Activated CD8-positive, alpha-beta T cell treated with anti-CD3 and anti-CD28 coated beads for 36 hours (primary cell): ENCODE results near the gene VMAC. TPM values are rescaled to one million over a fixed set of nuclear protein-coding genes. Genes with fewer than 3 reads are reported as not detected.
A peak's percentile ranks its signal among the peaks of the same experiment; 100 is the strongest.

Experiments used
- ATAC-seq: fragments of 200-7000 bp; cut with Tn5 transposase; one replicate; pipeline ENCODE4 v1.10.0; 2021; ENCODE audit warnings: mild to moderate bottlenecking, moderate library complexity
- CTCF ChIA-PET: fragments of 350-600 bp; sonication (Branson Sonifier 250); formaldehyde crosslinking; loops from one replicate; lab custom pipeline; 2021; ENCODE audit warnings: antibody characterized with exemption; lab: Charles Lee
- POLR2A ChIA-PET: fragments of 350-600 bp; sonication (Branson Sonifier 250); formaldehyde crosslinking; loops from one replicate; lab custom pipeline; 2021; ENCODE audit warnings: antibody characterized with exemption; lab: Charles Lee
- DNase-seq: peaks from one replicate; pipeline ENCODE4 v3.0.0-alpha.2; 2020
- H3K27ac Mint-ChIP-seq: one replicate; pipeline ENCODE4 v1.8.0; 2021; ENCODE audit warnings: mild to moderate bottlenecking, mixed read lengths
- H3K27me3 Mint-ChIP-seq: one replicate; pipeline ENCODE4 v1.8.0; 2021; ENCODE audit warnings: mixed read lengths
- H3K36me3 Mint-ChIP-seq: one replicate; pipeline ENCODE4 v1.8.0; 2021; ENCODE audit warnings: low read depth, mixed read lengths
- H3K4me1 Mint-ChIP-seq: one replicate; pipeline ENCODE4 v1.8.0; 2021; ENCODE audit warnings: low read depth, mixed read lengths
- H3K4me3 Mint-ChIP-seq: one replicate; pipeline ENCODE4 v1.8.0; 2021; ENCODE audit warnings: mild to moderate bottlenecking, moderate library complexity, mixed read lengths
- H3K9me3 Mint-ChIP-seq: one replicate; pipeline ENCODE4 v1.8.0; 2021; ENCODE audit warnings: mixed read lengths
- CTCF ChIP-seq: fragments of 200-600 bp; IDR thresholded peaks from one replicate; pipeline ENCODE4 v1.8.0; 2022; ENCODE audit warnings: antibody characterized with exemption, mild to moderate bottlenecking
- intact Hi-C: fragments of 100-400 bp; cut with micrococcal nuclease; formaldehyde crosslinking; loops from one replicate; pipeline ENCODE4 v1.10.0; 2022
- total RNA-seq, 2 experiments: library from RNA; stranded (reverse); gene quantifications; one replicate each; pipeline ENCODE4 v1.2.3, GENCODE V29; 2021

The VMAC gene
- total RNA-seq, 2 experiments from 2014 or later = 1.2 to 2.5 TPM

GRCh38 chr19:5940260-5941208 is 35.9 kb downstream of the VMAC start:
- no peak for DNase-seq
- no peak for ATAC-seq
- Mint-ChIP-seq H3K9me3 (no peaks in the 10 kb centered on the region), H3K27me3 (no peaks in the 10 kb centered on the region), H3K27ac (no peak overlapping the region), H3K36me3 (peaks cover 9% of the 10 kb centered on the region), H3K4me1 (peaks cover 25% of the 10 kb centered on the region), H3K4me3 (no peak overlapping the region)
- intact Hi-C loops = no loop called here
- ChIA-PET POLR2A (no interaction called here), CTCF (no interaction called here)
- no peak for TF ChIP-seq CTCF

GRCh38 chr19:5941673-5942072 is 37.0 kb downstream of the VMAC start:
- Mint-ChIP-seq H3K36me3 (peaks cover 7% of the 10 kb centered on the region), H3K9me3 (no peaks in the 10 kb centered on the region), H3K4me3 (no peak overlapping the region), H3K27me3 (no peaks in the 10 kb centered on the region), H3K4me1 (peaks cover 34% of the 10 kb centered on the region), H3K27ac (no peak overlapping the region)
- ChIA-PET CTCF (interaction anchor here (1.0 to 2.3 kb wide), 3 partner anchors 43 to 81 kb away, joined by 3 to 9 read pairs (median 4); no protein-coding TSS in a partner anchor), POLR2A (interaction anchor here (1.4 kb wide), 1 partner anchor 10 kb away, joined by 3 read pairs; no protein-coding TSS in a partner anchor)
- no peak for TF ChIP-seq CTCF
- no peak for ATAC-seq
- no peak for DNase-seq
- intact Hi-C loops = no loop called here

GRCh38 chr19:5943045-5943444 is 38.4 kb downstream of the VMAC start:
- Mint-ChIP-seq H3K9me3 (no peaks in the 10 kb centered on the region), H3K4me1 (peaks cover 45% of the 10 kb centered on the region), H3K27me3 (no peaks in the 10 kb centered on the region), H3K4me3 (no peak overlapping the region), H3K36me3 (peaks cover 13% of the 10 kb centered on the region), H3K27ac (peak overlapping the region; percentile 15)
- no peak for DNase-seq
- ChIA-PET CTCF (interaction anchor here (0.9 to 2.3 kb wide), 3 partner anchors 25 to 139 kb away, joined by 3 to 9 read pairs (median 9); no protein-coding TSS in a partner anchor), POLR2A (interaction anchor here (1.4 kb wide), 1 partner anchor 9 kb away, joined by 3 read pairs; no protein-coding TSS in a partner anchor)
- no peak for TF ChIP-seq CTCF
- no peak for ATAC-seq
- intact Hi-C loops = no loop called here

GRCh38 chr19:5943623-5944022 is 39.0 kb downstream of the VMAC start:
- Mint-ChIP-seq H3K27ac (no peak overlapping the region), H3K4me3 (no peak overlapping the region), H3K36me3 (peaks cover 16% of the 10 kb centered on the region), H3K4me1 (peaks cover 50% of the 10 kb centered on the region), H3K9me3 (no peaks in the 10 kb centered on the region), H3K27me3 (no peaks in the 10 kb centered on the region)
- CTCF ChIA-PET = interaction anchor here (0.9 to 2.3 kb wide), 3 partner anchors 25 to 139 kb away, joined by 3 to 9 read pairs (median 9); no protein-coding TSS in a partner anchor
- POLR2A ChIA-PET = no interaction called here
- intact Hi-C loops = no loop called here
- no peak for TF ChIP-seq CTCF
- ATAC-seq = peak; percentile 30
- DNase-seq = no peak
